ENCODE data around the gene MAP1LC3B. TPM values are rescaled to one million over a fixed set of nuclear protein-coding genes. Genes with fewer than 3 reads are reported as not detected.

The MAP1LC3B gene
- total RNA-seq, 1 donor from 2014 or later, result 37.9 TPM

DNA sequence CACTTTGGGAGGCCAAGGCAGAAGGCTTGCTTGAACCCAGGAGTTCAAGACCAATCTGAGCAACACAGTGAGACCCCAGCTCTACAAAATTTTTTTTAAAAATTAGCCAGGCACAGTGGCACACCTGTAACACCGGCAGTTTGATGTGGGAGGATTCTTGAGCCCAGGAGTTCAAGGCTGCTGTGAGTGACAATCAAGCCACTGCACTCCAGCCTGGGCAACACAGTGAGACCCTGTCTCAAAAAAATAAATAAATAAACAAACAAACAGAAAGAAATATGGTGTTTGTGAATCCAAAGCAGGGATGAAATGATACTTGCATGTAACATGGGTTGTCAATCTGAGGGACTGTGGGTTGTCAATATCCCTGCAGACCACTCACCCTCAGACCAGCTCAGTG is 25.2 kb upstream of the MAP1LC3B start:
- H3K27ac Mint-ChIP-seq (ENCODE audit: unreplicated experiment), result no peak overlapping the region
- H3K27me3 Mint-ChIP-seq (ENCODE audit: low read depth), result no peaks in the 10 kb centered on the region
- DNase-seq (ENCODE audit: low read depth, low spot score), result no peak
- H3K9me3 Mint-ChIP-seq, result no peaks in the 10 kb centered on the region
- no peaks in the 10 kb centered on the region for H3K36me3 Mint-ChIP-seq (ENCODE audit: low read depth)
- H3K4me1 Mint-ChIP-seq, result peaks cover 33% of the 10 kb centered on the region
- no peak overlapping the region for H3K4me3 Mint-ChIP-seq
- TF ChIP-seq, protein P1, sequence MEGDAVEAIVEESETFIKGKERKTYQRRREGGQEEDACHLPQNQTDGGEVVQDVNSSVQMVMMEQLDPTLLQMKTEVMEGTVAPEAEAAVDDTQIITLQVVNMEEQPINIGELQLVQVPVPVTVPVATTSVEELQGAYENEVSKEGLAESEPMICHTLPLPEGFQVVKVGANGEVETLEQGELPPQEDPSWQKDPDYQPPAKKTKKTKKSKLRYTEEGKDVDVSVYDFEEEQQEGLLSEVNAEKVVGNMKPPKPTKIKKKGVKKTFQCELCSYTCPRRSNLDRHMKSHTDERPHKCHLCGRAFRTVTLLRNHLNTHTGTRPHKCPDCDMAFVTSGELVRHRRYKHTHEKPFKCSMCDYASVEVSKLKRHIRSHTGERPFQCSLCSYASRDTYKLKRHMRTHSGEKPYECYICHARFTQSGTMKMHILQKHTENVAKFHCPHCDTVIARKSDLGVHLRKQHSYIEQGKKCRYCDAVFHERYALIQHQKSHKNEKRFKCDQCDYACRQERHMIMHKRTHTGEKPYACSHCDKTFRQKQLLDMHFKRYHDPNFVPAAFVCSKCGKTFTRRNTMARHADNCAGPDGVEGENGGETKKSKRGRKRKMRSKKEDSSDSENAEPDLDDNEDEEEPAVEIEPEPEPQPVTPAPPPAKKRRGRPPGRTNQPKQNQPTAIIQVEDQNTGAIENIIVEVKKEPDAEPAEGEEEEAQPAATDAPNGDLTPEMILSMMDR (conservative IDR thresholded peaks at IDR 0.05), result no peak

DNA sequence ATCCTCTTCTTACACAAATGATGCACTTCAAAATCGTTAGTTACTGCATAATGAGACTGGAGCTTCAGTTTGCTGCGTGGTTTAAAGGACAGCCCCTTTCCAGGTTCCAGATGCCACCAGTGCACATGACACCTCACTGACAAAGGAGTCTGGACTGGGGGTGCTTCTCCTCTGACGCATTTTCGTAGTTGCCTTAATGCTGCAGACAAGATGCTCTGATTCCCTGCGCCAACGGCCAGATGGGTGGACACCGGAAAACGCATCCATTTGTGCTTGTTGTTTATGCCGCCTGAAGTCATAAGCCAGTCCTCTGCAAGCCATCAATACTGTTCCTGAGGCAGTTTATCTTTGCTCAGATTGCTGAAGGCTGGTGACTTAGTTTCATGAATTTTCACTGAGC is 24.6 kb upstream of the MAP1LC3B start:
- Mint-ChIP-seq H3K4me1 (peaks cover 33% of the 10 kb centered on the region), H3K27ac (ENCODE audit: unreplicated experiment) (no peak overlapping the region), H3K27me3 (ENCODE audit: low read depth) (no peaks in the 10 kb centered on the region), H3K9me3 (no peaks in the 10 kb centered on the region), H3K4me3 (no peak overlapping the region), H3K36me3 (ENCODE audit: low read depth) (no peaks in the 10 kb centered on the region)
- TF ChIP-seq, protein P1 (conservative IDR thresholded peaks at IDR 0.05), result no peak
- no peak for DNase-seq (ENCODE audit: low read depth, low spot score)

DNA sequence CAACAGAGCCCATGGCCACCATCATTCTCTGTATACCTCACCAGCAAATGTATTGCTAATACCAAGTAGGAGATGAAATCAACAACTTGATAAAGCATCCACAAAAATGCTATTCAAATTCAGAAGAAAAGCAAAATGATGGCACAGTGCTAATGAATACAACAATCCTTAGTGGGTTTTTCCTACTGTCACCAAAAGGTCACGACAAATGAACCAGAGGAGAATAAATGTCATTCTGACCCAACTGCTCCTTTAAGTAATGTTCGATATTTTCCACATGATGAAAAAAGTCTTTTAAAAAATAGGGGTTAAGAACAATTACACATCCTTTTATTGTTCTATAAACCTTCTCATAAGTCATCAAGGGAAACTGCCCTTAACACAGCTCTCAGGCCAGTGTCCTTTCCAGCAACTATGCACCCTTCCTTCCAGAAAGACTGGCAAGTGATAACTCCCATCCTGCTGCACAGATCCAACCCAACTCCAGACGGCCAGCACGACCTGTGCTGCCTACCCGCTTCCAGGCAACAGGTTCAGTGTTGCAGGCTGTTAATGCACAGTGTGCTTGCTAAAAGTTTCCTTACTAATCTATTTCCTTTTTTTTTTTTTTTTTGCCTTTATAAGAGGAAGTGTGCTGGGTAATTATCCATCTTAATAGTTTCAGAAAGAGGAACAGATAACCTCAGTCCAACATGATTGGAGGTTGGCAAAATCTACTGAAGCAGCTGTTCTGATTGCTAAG is 23.9 kb upstream of the MAP1LC3B start:
- Mint-ChIP-seq H3K27ac (ENCODE audit: unreplicated experiment) (no peak overlapping the region), H3K4me1 (peaks cover 33% of the 10 kb centered on the region)
- TF ChIP-seq, protein P1 (conservative IDR thresholded peaks at IDR 0.05), result no peak

DNA sequence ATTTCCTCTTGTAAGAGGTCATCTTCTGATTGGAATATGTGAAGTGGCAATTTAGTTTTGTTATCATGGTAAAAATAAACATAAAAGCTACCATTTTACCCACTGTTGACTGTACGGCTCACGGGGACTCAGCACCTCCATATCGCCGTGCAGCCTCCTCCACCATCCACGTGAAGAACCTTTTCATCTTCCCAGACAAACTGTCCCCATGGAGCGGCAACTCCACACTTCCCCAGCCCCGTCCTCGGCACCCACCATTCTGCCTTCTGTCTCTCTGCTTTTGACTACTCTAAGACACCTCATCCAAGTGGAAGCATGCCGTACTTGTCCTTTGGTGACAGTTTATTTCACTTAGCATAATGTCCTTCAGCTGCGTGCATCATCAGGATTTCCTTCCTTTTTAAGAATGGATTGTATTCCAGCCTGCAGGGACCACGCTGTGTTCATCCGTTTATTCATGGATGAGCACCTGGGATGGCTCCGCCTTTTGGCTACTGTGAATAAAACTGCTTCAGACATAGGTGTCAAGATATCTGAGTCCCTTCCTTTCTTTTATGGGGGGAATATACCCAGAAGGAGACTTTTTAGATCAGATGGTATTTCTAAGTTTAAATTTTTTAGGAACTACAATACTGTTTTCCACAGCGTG is 22.9 kb upstream of the MAP1LC3B start:
- no peaks in the 10 kb centered on the region for H3K27me3 Mint-ChIP-seq (ENCODE audit: low read depth)
- no peaks in the 10 kb centered on the region for H3K9me3 Mint-ChIP-seq
- no peaks in the 10 kb centered on the region for H3K36me3 Mint-ChIP-seq (ENCODE audit: low read depth)
- H3K4me1 Mint-ChIP-seq, result peaks cover 26% of the 10 kb centered on the region
- H3K27ac Mint-ChIP-seq (ENCODE audit: unreplicated experiment), result no peak overlapping the region
- TF ChIP-seq, protein P1 (conservative IDR thresholded peaks at IDR 0.05), result no peak
- H3K4me3 Mint-ChIP-seq, result no peak overlapping the region
- no peak for DNase-seq (ENCODE audit: low read depth, low spot score)

More for the DNA sequence above, 23.9 kb upstream of the MAP1LC3B start:
- no peak for DNase-seq (ENCODE audit: low read depth, low spot score)
- Mint-ChIP-seq H3K27me3 (ENCODE audit: low read depth) (no peaks in the 10 kb centered on the region), H3K9me3 (no peaks in the 10 kb centered on the region), H3K4me3 (no peak overlapping the region), H3K36me3 (ENCODE audit: low read depth) (no peaks in the 10 kb centered on the region)

DNA sequence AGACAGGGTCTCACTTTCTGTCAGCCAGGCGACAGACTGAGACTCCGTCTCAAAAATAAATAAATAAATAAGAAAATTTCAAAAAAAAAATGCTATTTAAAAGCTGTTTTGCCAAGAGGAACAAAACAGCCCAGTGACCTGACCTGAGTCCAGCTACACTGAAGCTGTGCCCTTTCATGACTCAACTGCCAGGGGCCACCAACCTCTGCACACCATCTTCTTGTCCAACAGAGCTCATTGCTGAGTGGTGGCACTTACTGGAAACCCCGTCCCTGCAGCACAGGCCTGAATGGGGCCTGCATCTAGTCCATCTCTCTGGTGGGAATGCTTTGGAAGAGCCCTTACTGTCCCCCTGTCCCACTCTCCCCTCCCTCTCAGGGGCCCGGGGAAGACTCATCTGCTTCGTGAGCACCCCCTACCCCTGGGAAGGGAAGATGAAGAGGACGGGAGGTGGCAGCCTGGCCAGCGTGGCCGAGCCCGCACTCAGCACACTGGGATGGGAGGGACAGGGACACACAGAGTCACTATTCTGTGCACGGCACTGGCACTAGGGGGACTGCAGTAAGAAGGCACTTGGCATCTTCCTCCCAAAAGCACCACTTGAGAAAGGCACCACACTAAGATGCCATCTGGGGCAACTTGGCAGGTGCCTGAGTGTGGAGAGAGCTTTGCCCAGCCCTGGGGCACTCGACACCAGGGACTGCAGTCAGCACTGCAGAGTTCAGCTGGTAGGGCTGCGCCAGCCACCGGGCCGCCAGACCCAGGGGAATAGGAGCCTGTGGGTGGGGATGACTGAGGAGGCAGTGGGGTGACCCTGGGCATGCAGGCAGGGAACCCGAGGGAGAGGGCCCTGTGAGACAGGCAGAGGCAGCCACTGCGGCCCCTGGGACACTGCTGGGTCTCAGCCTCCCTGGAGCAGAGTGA is 22.1 kb upstream of the MAP1LC3B start:
- no peak for DNase-seq (ENCODE audit: low read depth, low spot score)
- no peak overlapping the region for H3K27ac Mint-ChIP-seq (ENCODE audit: unreplicated experiment)
- H3K27me3 Mint-ChIP-seq (ENCODE audit: low read depth), result no peaks in the 10 kb centered on the region
- no peaks in the 10 kb centered on the region for H3K9me3 Mint-ChIP-seq
- H3K4me1 Mint-ChIP-seq, result peaks cover 28% of the 10 kb centered on the region
- TF ChIP-seq, protein P1 (conservative IDR thresholded peaks at IDR 0.05), result no peak
- H3K36me3 Mint-ChIP-seq (ENCODE audit: low read depth), result no peaks in the 10 kb centered on the region
- no peak overlapping the region for H3K4me3 Mint-ChIP-seq

Data from neural crest cell (in vitro differentiated cells).